ENCODE measurements around the gene SGPP1.

DNA sequence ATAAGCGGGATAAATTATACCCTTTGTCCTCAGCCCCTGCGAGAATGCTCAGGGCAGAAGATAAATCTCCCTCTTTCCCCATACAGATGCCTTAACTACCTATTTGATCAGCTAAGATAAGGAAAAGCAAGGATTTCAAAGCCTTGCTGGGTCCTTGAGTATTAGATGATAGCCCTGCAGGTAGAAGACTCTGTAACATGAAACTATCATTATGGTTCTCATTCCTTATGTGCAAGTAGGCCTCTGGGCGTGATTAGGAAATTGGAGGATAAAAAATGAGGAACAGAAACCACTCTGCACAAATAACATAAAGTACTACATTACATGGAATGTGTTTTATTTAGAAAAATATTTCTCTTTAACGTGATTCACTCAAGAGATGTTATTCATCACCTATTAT, 71.7 kb downstream of the SGPP1 start:
- TF ChIP-seq ZNF350 (tag by site-specific recombination; IDR thresholded peaks at IDR 0.05) (no peak), ZNF560 (tag by site-specific recombination; IDR thresholded peaks at IDR 0.05; ENCODE audit: borderline replicate concordance) (no peak), CTCF (tag by site-specific recombination; IDR thresholded peaks at IDR 0.05) (no peak), ZSCAN5A (tag by site-specific recombination; IDR thresholded peaks at IDR 0.05) (no peak), ZFHX2 (tag by site-specific recombination; conservative IDR thresholded peaks at IDR 0.05) (no peak)

All from HEK293 (cell line).